Activated T-helper 9 cell treated with anti-CD3 and anti-CD28 coated beads, Interleukin-2, amount 50 U/mL, for 16 hours (primary cell): ENCODE measurements around the gene SLC25A22.
A peak's percentile ranks its signal among the peaks of the same experiment; 100 is the strongest.

ENCODE experiments used
- DNase-seq: peaks from one replicate; pipeline ENCODE4 v3.0.0-alpha.2; 2020; ENCODE audit warnings: low read depth

The SLC25A22 gene

GRCh38 chr11:788953-789940 is 8.8 kb downstream of the SLC25A22 start:
- no peak for DNase-seq

GRCh38 chr11:788009-788640 is 10.0 kb downstream of the SLC25A22 start:
- no peak for DNase-seq

- no peak for DNase-seq
Measured at GRCh38 chr11:787084-787675, 10.9 kb downstream of the SLC25A22 start.

GRCh38 chr11:786235-787083 is 11.6 kb downstream of the SLC25A22 start:
- DNase-seq: no peak

- DNase-seq: no peak
Measured at GRCh38 chr11:783581-784015, 14.5 kb downstream of the SLC25A22 start.

GRCh38 chr11:782264-783174 is 15.6 kb downstream of the SLC25A22 start:
- DNase-seq: no peak

- no peak for DNase-seq
Measured at GRCh38 chr11:779955-780532, 18.0 kb downstream of the SLC25A22 start.

GRCh38 chr11:778976-779954 is 18.8 kb downstream of the SLC25A22 start:
- DNase-seq: no peak

- DNase-seq: peak; percentile 94
Measured at GRCh38 chr11:777288-778255, 20.5 kb downstream of the SLC25A22 start, which contains the start of gene GATD1. GATD1 (minus strand) TSS chr11:777487; CDS start chr11:777462, 25 bp downstream.

- DNase-seq: peak; percentile 35
Measured at GRCh38 chr11:776561-777287, 21.4 kb downstream of the SLC25A22 start.

GRCh38 chr11:776263-776560 is 21.9 kb downstream of the SLC25A22 start:
- DNase-seq: no peak

- no peak for DNase-seq
Measured at GRCh38 chr11:774873-775592, 23.0 kb downstream of the SLC25A22 start.

- DNase-seq: no peak
Measured at GRCh38 chr11:773830-774229, 24.3 kb downstream of the SLC25A22 start.

GRCh38 chr11:773425-773824 is 24.7 kb downstream of the SLC25A22 start:
- no peak for DNase-seq

GRCh38 chr11:772429-773390 is 25.4 kb downstream of the SLC25A22 start:
- DNase-seq: no peak
